ENCODE results near the gene MICU2. TPM values are rescaled to one million over a fixed set of nuclear protein-coding genes. Genes with fewer than 3 reads are reported as not detected.

The MICU2 gene
- polyA plus RNA-seq, 1 donor from 2014 or later: 223 TPM

GRCh38 chr13:21636656-21637055 lies 32.7 kb upstream of the MICU2 start:
- no peaks in the 10 kb centered on the region for H3K36me3 ChIP-seq (ENCODE audit: insufficient read depth, low read length)
- no peak overlapping the region for H2AFZ ChIP-seq (ENCODE audit: low read depth, low read length)
- peaks cover 4% of the 10 kb centered on the region for H3F3A ChIP-seq (ENCODE audit: insufficient read depth, low read length, poor library complexity, severe bottlenecking)
- no peak overlapping the region for H3K4me3 ChIP-seq (ENCODE audit: low read length)
- no peaks in the 10 kb centered on the region for H3K27me3 ChIP-seq (ENCODE audit: insufficient read depth, low read depth, low read length)
- no peaks in the 10 kb centered on the region for H3K79me2 ChIP-seq (replicated peaks; ENCODE audit: insufficient read depth, low read length)
- TF ChIP-seq TAF1 (IDR thresholded peaks at IDR 0.05; ENCODE audit: low read depth) (no peak), EZH2 (IDR thresholded peaks at IDR 0.05; ENCODE audit: borderline replicate concordance, insufficient read depth, low read length, poor library complexity, severe bottlenecking) (no peak), SMC3 (conservative IDR thresholded peaks at IDR 0.05; ENCODE audit: poor library complexity) (no peak), REST (IDR thresholded peaks at IDR 0.05; ENCODE audit: borderline replicate concordance) (no peak), MXI1 (conservative IDR thresholded peaks at IDR 0.05; ENCODE audit: poor library complexity, severe bottlenecking) (no peak), RAD21 (conservative IDR thresholded peaks at IDR 0.05) (no peak), CTCF (IDR thresholded peaks at IDR 0.05; ENCODE audit: poor library complexity, severe bottlenecking) (no peak), EP300 (conservative IDR thresholded peaks at IDR 0.05; ENCODE audit: poor library complexity, severe bottlenecking) (no peak), POLR2AphosphoS5 (IDR thresholded peaks at IDR 0.05) (no peak)
- no peak overlapping the region for H3K4me2 ChIP-seq (ENCODE audit: low read length)
- no peaks in the 10 kb centered on the region for H4K20me1 ChIP-seq (ENCODE audit: insufficient read depth)
- H3K9ac ChIP-seq (ENCODE audit: low read length): no peak overlapping the region
- no peaks in the 10 kb centered on the region for H3K9me3 ChIP-seq (ENCODE audit: low read length)
- no peak overlapping the region for H3K27ac ChIP-seq (ENCODE audit: low read length)
- H3K9me2 ChIP-seq (ENCODE audit: insufficient read depth, low read length): no peaks in the 10 kb centered on the region

DNA sequence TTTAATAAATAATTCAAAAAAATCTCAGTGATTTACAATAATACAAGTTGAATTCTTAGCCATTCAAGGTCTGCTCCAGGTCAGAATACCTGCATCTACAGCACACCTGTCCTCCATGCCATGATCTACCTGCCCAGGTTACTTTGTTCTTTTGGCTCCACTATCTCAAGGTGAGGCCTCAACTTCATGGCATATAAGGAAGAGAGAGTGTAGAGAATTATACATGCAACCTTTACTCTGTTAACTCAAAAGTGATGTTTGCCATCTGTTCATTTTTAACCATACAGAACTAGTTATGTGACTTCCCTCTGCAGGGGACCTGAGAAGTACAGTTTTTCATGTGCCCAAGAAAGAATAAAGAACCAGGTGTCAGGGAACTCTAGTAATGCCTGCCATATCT lies 28.2 kb upstream of the MICU2 start:
- no peaks in the 10 kb centered on the region for H3K27me3 ChIP-seq (ENCODE audit: insufficient read depth, low read depth, low read length)
- TF ChIP-seq EP300 (conservative IDR thresholded peaks at IDR 0.05; ENCODE audit: poor library complexity, severe bottlenecking) (no peak), TAF1 (IDR thresholded peaks at IDR 0.05; ENCODE audit: low read depth) (no peak), RAD21 (conservative IDR thresholded peaks at IDR 0.05) (no peak), EZH2 (IDR thresholded peaks at IDR 0.05; ENCODE audit: borderline replicate concordance, insufficient read depth, low read length, poor library complexity, severe bottlenecking) (no peak), POLR2AphosphoS5 (IDR thresholded peaks at IDR 0.05) (no peak), SMC3 (conservative IDR thresholded peaks at IDR 0.05; ENCODE audit: poor library complexity) (no peak), MXI1 (conservative IDR thresholded peaks at IDR 0.05; ENCODE audit: poor library complexity, severe bottlenecking) (no peak)
- H3K9me2 ChIP-seq (ENCODE audit: insufficient read depth, low read length): no peaks in the 10 kb centered on the region
- H3K4me2 ChIP-seq (ENCODE audit: low read length): no peak overlapping the region
- no peak overlapping the region for H3K27ac ChIP-seq (ENCODE audit: low read length)
- no peak overlapping the region for H2AFZ ChIP-seq (ENCODE audit: low read depth, low read length)
- no peaks in the 10 kb centered on the region for H3K9me3 ChIP-seq (ENCODE audit: low read length)
- no peak overlapping the region for H3K4me3 ChIP-seq (ENCODE audit: low read length)
- no peaks in the 10 kb centered on the region for H4K20me1 ChIP-seq (ENCODE audit: insufficient read depth)
- no peaks in the 10 kb centered on the region for H3K79me2 ChIP-seq (replicated peaks; ENCODE audit: insufficient read depth, low read length)
- no peaks in the 10 kb centered on the region for H3K36me3 ChIP-seq (ENCODE audit: insufficient read depth, low read length)
- no peaks in the 10 kb centered on the region for H3F3A ChIP-seq (ENCODE audit: insufficient read depth, low read length, poor library complexity, severe bottlenecking)
- no peak overlapping the region for H3K9ac ChIP-seq (ENCODE audit: low read length)

Data from neural cell (in vitro differentiated cells).